HG03575 (cell line): ENCODE measurements around the gene PPIL4.

ENCODE experiments used
- ATAC-seq: cut with Tn5 transposase; IDR thresholded peaks from one replicate; pipeline ENCODE4 v1.9.1; 2021; ENCODE audit not compliant: unreplicated experiment, insufficient number of reproducible peaks, low FRiP score; ENCODE audit errors: extremely low read depth

PPIL4 gene

GRCh38 chr6:149545754-149546471, at the start of gene PPIL4:
PPIL4 (minus strand) TSS chr6:149546043; CDS start chr6:149546005, 38 bp downstream.
- ATAC-seq = peak; percentile 52

GRCh38 chr6:149593408-149593807, 47.6 kb upstream of the PPIL4 start:
- ATAC-seq = no peak

- ATAC-seq = no peak
Measured at GRCh38 chr6:149592983-149593382, 47.1 kb upstream of the PPIL4 start.

GRCh38 chr6:149586149-149586548, 40.3 kb upstream of the PPIL4 start:
- ATAC-seq = no peak

- ATAC-seq = no peak
Measured at GRCh38 chr6:149581349-149581748, 35.5 kb upstream of the PPIL4 start.

- no peak for ATAC-seq
Measured at GRCh38 chr6:149580880-149581279, 35.0 kb upstream of the PPIL4 start.

- no peak for ATAC-seq
Measured at GRCh38 chr6:149567945-149568585, 22.2 kb upstream of the PPIL4 start.

- no peak for ATAC-seq
Measured at GRCh38 chr6:149567194-149567586, 21.3 kb upstream of the PPIL4 start.

- ATAC-seq = no peak
Measured at GRCh38 chr6:149566410-149567193, 20.8 kb upstream of the PPIL4 start.

GRCh38 chr6:149565527-149566409, 19.9 kb upstream of the PPIL4 start, which contains the start of gene GINM1:
GINM1 (plus strand) TSS chr6:149566375; CDS start chr6:149566415, 40 bp downstream.
- peak; percentile 70 for ATAC-seq

GRCh38 chr6:149563928-149564325, 18.1 kb upstream of the PPIL4 start:
- no peak for ATAC-seq

GRCh38 chr6:149563203-149563927, 17.5 kb upstream of the PPIL4 start:
- ATAC-seq = no peak

GRCh38 chr6:149560736-149561135, 14.9 kb upstream of the PPIL4 start:
- no peak for ATAC-seq

- no peak for ATAC-seq
Measured at GRCh38 chr6:149559389-149559788, 13.5 kb upstream of the PPIL4 start.

- ATAC-seq = no peak
Measured at GRCh38 chr6:149558029-149558428, 12.2 kb upstream of the PPIL4 start.

GRCh38 chr6:149551920-149552319, 6.1 kb upstream of the PPIL4 start:
- ATAC-seq = no peak

- no peak for ATAC-seq
Measured at GRCh38 chr6:149545258-149545753, 537 bp downstream of the PPIL4 start.

GRCh38 chr6:149544646-149545257, 1.1 kb downstream of the PPIL4 start:
- ATAC-seq = no peak
